HEK293 (cell line): ENCODE measurements around the gene STX1B.
A peak's percentile ranks its signal among the peaks of the same experiment; 100 is the strongest.

Source experiments
- HOXD13 ChIP-seq: sonication (generic); formaldehyde crosslinking; IDR thresholded peaks from 2 replicates; pipeline ENCODE4 v1.8.0; 2022; ENCODE audit warnings: missing genetic modification reagents, borderline replicate concordance
- IKZF3 ChIP-seq: fragments of 450-650 bp; IDR thresholded peaks from 2 replicates; pipeline ENCODE4 v1.5.0; 2018; ENCODE audit warnings: missing biosample characterization, mild to moderate bottlenecking, missing genetic modification characterization, moderate library complexity
- OSR2 ChIP-seq: fragments of 450-650 bp; formaldehyde crosslinking; IDR thresholded peaks from 2 replicates; pipeline ENCODE4 v1.5.1; 2016; ENCODE audit warnings: missing biosample characterization, missing genetic modification characterization
- PBX3 ChIP-seq: sonication (generic); formaldehyde crosslinking; IDR thresholded peaks from 2 replicates; pipeline ENCODE4 v1.8.1; 2022; ENCODE audit warnings: mild to moderate bottlenecking, moderate library complexity, missing genetic modification reagents
- SETDB1 ChIP-seq: IDR thresholded peaks from one replicate; pipeline ENCODE4 v1.6.1; 2017; ENCODE audit warnings: mild to moderate bottlenecking, low read length, moderate library complexity, mixed read lengths; ENCODE audit not compliant: insufficient read length
- SP7 ChIP-seq: fragments of 450-650 bp; formaldehyde crosslinking; IDR thresholded peaks from 2 replicates; pipeline ENCODE4 v1.5.1; 2016; ENCODE audit warnings: missing biosample characterization, missing genetic modification characterization
- TRIM28 ChIP-seq: IDR thresholded peaks from 2 replicates; pipeline ENCODE4 v1.6.1; 2011; ENCODE audit warnings: low read length, control low read depth, borderline replicate concordance
- ZBTB20 ChIP-seq: fragments of 450-650 bp; formaldehyde crosslinking; IDR thresholded peaks from 2 replicates; pipeline ENCODE4 v1.5.1; 2016; ENCODE audit warnings: missing biosample characterization, missing genetic modification characterization
- ZBTB49 ChIP-seq: fragments of 450-650 bp; formaldehyde crosslinking; IDR thresholded peaks from 2 replicates; pipeline ENCODE4 v1.5.1; 2016; ENCODE audit warnings: missing biosample characterization, missing genetic modification characterization, low read depth
- ZNF133 ChIP-seq: fragments of 450-650 bp; formaldehyde crosslinking; IDR thresholded peaks from 2 replicates; pipeline ENCODE4 v1.5.1; 2016; ENCODE audit warnings: missing biosample characterization, missing genetic modification characterization
- ZNF184 ChIP-seq: fragments of 450-650 bp; IDR thresholded peaks from 2 replicates; pipeline ENCODE4 v1.5.1; 2018; ENCODE audit warnings: missing biosample characterization, mild to moderate bottlenecking, missing genetic modification characterization
- ZNF366 ChIP-seq: fragments of 450-650 bp; formaldehyde crosslinking; conservative IDR thresholded peaks from 2 replicates; pipeline ENCODE4 v1.5.1; 2016; ENCODE audit warnings: missing biosample characterization, missing genetic modification characterization
- ZNF654 ChIP-seq: fragments of 450-650 bp; formaldehyde crosslinking; IDR thresholded peaks from 2 replicates; pipeline ENCODE4 v1.5.1; 2016; ENCODE audit warnings: low read depth, missing biosample characterization, missing genetic modification characterization
- ZNF830 ChIP-seq: fragments of 450-650 bp; IDR thresholded peaks from 2 replicates; pipeline ENCODE4 v1.5.0; 2018; ENCODE audit warnings: missing biosample characterization, missing genetic modification characterization, low read depth, mild to moderate bottlenecking, moderate library complexity
- ZSCAN30 ChIP-seq: fragments of 450-650 bp; IDR thresholded peaks from 2 replicates; pipeline ENCODE4 v1.5.1; 2018; ENCODE audit warnings: missing biosample characterization, mild to moderate bottlenecking, missing genetic modification characterization, moderate library complexity
- TF ChIP-seq, protein P1 (sequence below): fragments of 450-650 bp; formaldehyde crosslinking; IDR thresholded peaks from 2 replicates; pipeline ENCODE4 v1.5.1; 2016; ENCODE audit warnings: missing biosample characterization, missing genetic modification characterization
- TF ChIP-seq, protein P2 (sequence below): fragments of 450-650 bp; formaldehyde crosslinking; IDR thresholded peaks from 2 replicates; pipeline ENCODE4 v1.5.1; 2017; ENCODE audit warnings: missing biosample characterization, mild to moderate bottlenecking, missing genetic modification characterization, moderate library complexity
- TF ChIP-seq, protein P3 (sequence below): fragments of 450-650 bp; formaldehyde crosslinking; IDR thresholded peaks from 2 replicates; pipeline ENCODE4 v1.5.1; 2016; ENCODE audit warnings: missing biosample characterization, missing genetic modification characterization

STX1B gene

GRCh38 chr16:30953511-30954124 is 56.8 kb downstream of the STX1B start (continued):
- TF ChIP-seq ZBTB49 (no peak), SETDB1 (no peak), ZNF133 (no peak), ZNF366 (tag by site-specific recombination) (peak; percentile 72; the same call in 1 of the 2 replicates), ZNF830 (tag by site-specific recombination) (no peak), IKZF3 (tag by site-specific recombination) (peak; percentile 66), ZBTB20 (tag by site-specific recombination) (peak; percentile 33; the same call in 1 of the 2 replicates), TRIM28 (peak; percentile 31; the same call in 1 of the 2 replicates), ZNF654 (tag by site-specific recombination) (peak; percentile 81), ZSCAN30 (tag by site-specific recombination) (0 out of 2 replicates have a peak, but pooled peaks have one; percentile 79), PBX3 (CRISPR knock-in tag) (no peak), SP7 (tag by site-specific recombination) (peak; percentile 45; the same call in 1 of the 2 replicates), OSR2 (tag by site-specific recombination) (no peak), ZNF184 (tag by site-specific recombination) (no peak), HOXD13 (no peak)
- TF ChIP-seq, protein P1, sequence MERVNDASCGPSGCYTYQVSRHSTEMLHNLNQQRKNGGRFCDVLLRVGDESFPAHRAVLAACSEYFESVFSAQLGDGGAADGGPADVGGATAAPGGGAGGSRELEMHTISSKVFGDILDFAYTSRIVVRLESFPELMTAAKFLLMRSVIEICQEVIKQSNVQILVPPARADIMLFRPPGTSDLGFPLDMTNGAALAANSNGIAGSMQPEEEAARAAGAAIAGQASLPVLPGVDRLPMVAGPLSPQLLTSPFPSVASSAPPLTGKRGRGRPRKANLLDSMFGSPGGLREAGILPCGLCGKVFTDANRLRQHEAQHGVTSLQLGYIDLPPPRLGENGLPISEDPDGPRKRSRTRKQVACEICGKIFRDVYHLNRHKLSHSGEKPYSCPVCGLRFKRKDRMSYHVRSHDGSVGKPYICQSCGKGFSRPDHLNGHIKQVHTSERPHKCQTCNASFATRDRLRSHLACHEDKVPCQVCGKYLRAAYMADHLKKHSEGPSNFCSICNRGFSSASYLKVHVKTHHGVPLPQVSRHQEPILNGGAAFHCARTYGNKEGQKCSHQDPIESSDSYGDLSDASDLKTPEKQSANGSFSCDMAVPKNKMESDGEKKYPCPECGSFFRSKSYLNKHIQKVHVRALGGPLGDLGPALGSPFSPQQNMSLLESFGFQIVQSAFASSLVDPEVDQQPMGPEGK (tag by site-specific recombination) = peak; percentile 26; the same call in 1 of the 2 replicates
- TF ChIP-seq, protein P2, sequence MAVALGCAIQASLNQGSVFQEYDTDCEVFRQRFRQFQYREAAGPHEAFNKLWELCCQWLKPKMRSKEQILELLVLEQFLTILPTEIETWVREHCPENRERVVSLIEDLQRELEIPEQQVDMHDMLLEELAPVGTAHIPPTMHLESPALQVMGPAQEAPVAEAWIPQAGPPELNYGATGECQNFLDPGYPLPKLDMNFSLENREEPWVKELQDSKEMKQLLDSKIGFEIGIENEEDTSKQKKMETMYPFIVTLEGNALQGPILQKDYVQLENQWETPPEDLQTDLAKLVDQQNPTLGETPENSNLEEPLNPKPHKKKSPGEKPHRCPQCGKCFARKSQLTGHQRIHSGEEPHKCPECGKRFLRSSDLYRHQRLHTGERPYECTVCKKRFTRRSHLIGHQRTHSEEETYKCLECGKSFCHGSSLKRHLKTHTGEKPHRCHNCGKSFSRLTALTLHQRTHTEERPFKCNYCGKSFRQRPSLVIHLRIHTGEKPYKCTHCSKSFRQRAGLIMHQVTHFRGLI = no peak
- TF ChIP-seq, protein P3, sequence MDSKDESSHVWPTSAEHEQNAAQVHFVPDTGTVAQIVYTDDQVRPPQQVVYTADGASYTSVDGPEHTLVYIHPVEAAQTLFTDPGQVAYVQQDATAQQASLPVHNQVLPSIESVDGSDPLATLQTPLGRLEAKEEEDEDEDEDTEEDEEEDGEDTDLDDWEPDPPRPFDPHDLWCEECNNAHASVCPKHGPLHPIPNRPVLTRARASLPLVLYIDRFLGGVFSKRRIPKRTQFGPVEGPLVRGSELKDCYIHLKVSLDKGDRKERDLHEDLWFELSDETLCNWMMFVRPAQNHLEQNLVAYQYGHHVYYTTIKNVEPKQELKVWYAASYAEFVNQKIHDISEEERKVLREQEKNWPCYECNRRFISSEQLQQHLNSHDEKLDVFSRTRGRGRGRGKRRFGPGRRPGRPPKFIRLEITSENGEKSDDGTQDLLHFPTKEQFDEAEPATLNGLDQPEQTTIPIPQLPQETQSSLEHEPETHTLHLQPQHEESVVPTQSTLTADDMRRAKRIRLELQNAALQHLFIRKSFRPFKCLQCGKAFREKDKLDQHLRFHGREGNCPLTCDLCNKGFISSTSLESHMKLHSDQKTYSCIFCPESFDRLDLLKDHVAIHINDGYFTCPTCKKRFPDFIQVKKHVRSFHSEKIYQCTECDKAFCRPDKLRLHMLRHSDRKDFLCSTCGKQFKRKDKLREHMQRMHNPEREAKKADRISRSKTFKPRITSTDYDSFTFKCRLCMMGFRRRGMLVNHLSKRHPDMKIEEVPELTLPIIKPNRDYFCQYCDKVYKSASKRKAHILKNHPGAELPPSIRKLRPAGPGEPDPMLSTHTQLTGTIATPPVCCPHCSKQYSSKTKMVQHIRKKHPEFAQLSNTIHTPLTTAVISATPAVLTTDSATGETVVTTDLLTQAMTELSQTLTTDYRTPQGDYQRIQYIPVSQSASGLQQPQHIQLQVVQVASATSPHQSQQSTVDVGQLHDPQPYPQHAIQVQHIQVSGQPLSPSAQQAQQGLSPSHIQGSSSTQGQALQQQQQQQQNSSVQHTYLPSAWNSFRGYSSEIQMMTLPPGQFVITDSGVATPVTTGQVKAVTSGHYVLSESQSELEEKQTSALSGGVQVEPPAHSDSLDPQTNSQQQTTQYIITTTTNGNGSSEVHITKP = 0 out of 2 replicates have a peak, but pooled peaks have one; percentile 22
